GM23248 (cell line): ENCODE results near the gene CNIH2.

Experiments
- EZH2 ChIP-seq: fragments of 200-600 bp; sonication (generic); IDR thresholded peaks from 2 replicates; pipeline ENCODE4 v1.6.1; 2018; ENCODE audit warnings: antibody characterized with exemption, mild to moderate bottlenecking; ENCODE audit not compliant: insufficient read depth, poor library complexity, severe bottlenecking
- EZH2phosphoT487 ChIP-seq: fragments of 200-600 bp; sonication (generic); IDR thresholded peaks from 2 replicates; pipeline ENCODE4 v1.6.1; 2018; ENCODE audit warnings: antibody characterized with exemption, moderate library complexity, mild to moderate bottlenecking, low read depth; ENCODE audit not compliant: insufficient read depth

DNA sequence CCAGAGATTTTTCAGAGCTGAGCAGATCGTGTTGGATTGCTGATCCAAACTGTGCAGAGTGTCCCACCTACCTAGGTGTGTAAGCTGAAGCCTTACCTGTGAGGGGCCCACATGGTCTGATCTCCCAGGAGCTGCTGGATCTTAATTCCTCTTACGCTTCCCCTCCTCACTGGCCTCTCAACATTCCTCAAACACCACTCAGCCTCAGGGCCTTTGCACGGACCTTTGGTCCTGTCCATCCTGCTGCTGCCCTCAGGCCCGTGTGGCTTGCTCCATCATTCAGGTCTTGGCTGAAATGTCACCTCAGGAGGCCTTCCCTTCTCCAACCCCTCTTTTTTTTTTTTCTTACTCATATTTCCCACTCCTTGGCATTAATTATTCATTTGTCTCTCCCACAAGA, 30.7 kb upstream of the CNIH2 start:
- no peak for TF ChIP-seq EZH2phosphoT487
- no peak for TF ChIP-seq EZH2
